Neural cell (in vitro differentiated cells): ENCODE data around the gene TEK.
"Not testable (repeated sequence)": the region's sequence is repeated elsewhere in the genome, so short reads cannot be mapped to it uniquely, and the experiment has no call there.

ENCODE experiments used
- CTCF ChIP-seq: fragments of 450-650 bp; IDR thresholded peaks from 2 replicates; pipeline ENCODE4 v1.5.1; 2014; ENCODE audit warnings: antibody characterized with exemption, mild to moderate bottlenecking, moderate library complexity; ENCODE audit not compliant: poor library complexity, severe bottlenecking
- EP300 ChIP-seq: fragments of 450-650 bp; conservative IDR thresholded peaks from 2 replicates; pipeline ENCODE4 v1.6.1; 2014; ENCODE audit warnings: antibody characterized with exemption, mild to moderate bottlenecking, moderate library complexity; ENCODE audit not compliant: poor library complexity, severe bottlenecking
- EZH2 ChIP-seq: fragments of 200-600, 300-800 bp; shearing (Covaris generic), sonication (generic); IDR thresholded peaks from 2 replicates; pipeline ENCODE4 v1.6.1; 2014; ENCODE audit warnings: antibody characterized with exemption, low read length, borderline replicate concordance, mild to moderate bottlenecking; ENCODE audit not compliant: insufficient read depth, poor library complexity, severe bottlenecking
- MXI1 ChIP-seq: fragments of 450-650 bp; conservative IDR thresholded peaks from 2 replicates; pipeline ENCODE4 v1.6.1; 2014; ENCODE audit warnings: antibody characterized with exemption, mild to moderate bottlenecking; ENCODE audit not compliant: poor library complexity, severe bottlenecking
- POLR2AphosphoS5 ChIP-seq: IDR thresholded peaks from 2 replicates; pipeline ENCODE4 v1.6.1; 2012
- RAD21 ChIP-seq: fragments of 450-650 bp; conservative IDR thresholded peaks from 2 replicates; pipeline ENCODE4 v1.6.1; 2014; ENCODE audit warnings: antibody characterized with exemption, mild to moderate bottlenecking, moderate library complexity
- REST ChIP-seq: IDR thresholded peaks from 2 replicates; pipeline ENCODE4 v1.6.1; 2012; ENCODE audit warnings: borderline replicate concordance
- SMC3 ChIP-seq: fragments of 450-650 bp; conservative IDR thresholded peaks from 2 replicates; pipeline ENCODE4 v1.6.1; 2014; ENCODE audit warnings: antibody characterized with exemption, mild to moderate bottlenecking, moderate library complexity; ENCODE audit not compliant: poor library complexity
- TAF1 ChIP-seq: IDR thresholded peaks from 2 replicates; pipeline ENCODE4 v1.6.1; 2012; ENCODE audit warnings: low read depth

DNA sequence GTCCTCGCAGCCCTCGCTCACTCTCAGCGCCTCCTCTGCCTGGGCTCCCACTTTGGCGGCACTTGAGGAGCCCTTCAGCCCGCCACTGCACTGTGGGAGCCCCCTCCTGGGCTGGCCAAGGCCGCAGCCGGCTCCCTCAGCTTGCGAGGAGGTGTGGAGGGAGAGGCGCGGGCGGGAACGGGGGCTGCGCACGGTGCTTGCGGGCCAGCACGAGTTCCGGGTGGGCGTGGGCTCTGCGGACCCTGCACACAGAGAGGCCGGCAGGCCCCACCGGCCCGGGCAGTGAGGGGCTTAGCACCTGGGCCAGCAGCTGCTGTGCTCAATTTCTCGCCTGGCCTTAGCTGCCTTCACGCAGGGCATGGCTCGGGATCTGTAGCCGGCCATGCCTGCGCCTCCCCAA lies 16.5 kb upstream of the TEK start:
- not testable (repeated sequence) for TF ChIP-seq CTCF, EZH2, POLR2AphosphoS5, MXI1, EP300, TAF1, REST, RAD21, SMC3
